A549 (cell line): ENCODE data around the gene PTPRA.

Experiments
- BHLHE40 ChIP-seq: IDR thresholded peaks from 2 replicates; pipeline ENCODE4 v1.6.1; 2012; ENCODE audit warnings: low read depth, low read length, inconsistent platforms
- CBX2 ChIP-seq: fragments of 200-600 bp; sonication (generic); IDR thresholded peaks from 2 replicates; pipeline ENCODE4 v1.6.1; 2016; ENCODE audit warnings: low read depth, mild to moderate bottlenecking, borderline replicate concordance
- CEBPB ChIP-seq, 2 experiments: fragments of >200 bp in 1 of 2; sonication (Bioruptor Twin) in 1 of 2; formaldehyde crosslinking in 1 of 2; IDR thresholded peaks; 2 replicates each; pipeline ENCODE4 v1.6.1; 2012 to 2016
- CTCF ChIP-seq: fragments of >200 bp; sonication (Bioruptor Twin); formaldehyde crosslinking; IDR thresholded peaks from 3 replicates; pipeline ENCODE4 v1.5.1; 2016
- EP300 ChIP-seq, 2 experiments: fragments of >200 bp; sonication (Bioruptor Twin); formaldehyde crosslinking; IDR thresholded peaks; 2 replicates in 1 of 2; 3 replicates in 1 of 2; pipeline ENCODE4 v1.6.1; 2016 to 2017
- GATA3 ChIP-seq: IDR thresholded peaks from 2 replicates; pipeline ENCODE4 v1.6.1; 2012; ENCODE audit warnings: borderline replicate concordance
- JUN ChIP-seq, 2 experiments: fragments of >200 bp; sonication (Bioruptor Twin); formaldehyde crosslinking; IDR thresholded peaks; 2 replicates in 1 of 2; 3 replicates in 1 of 2; pipeline ENCODE4 v1.6.1; 2016 to 2017
- MAX ChIP-seq: IDR thresholded peaks from 2 replicates; pipeline ENCODE4 v1.6.1; 2012
- NR3C1 ChIP-seq: fragments of >200 bp; sonication (Bioruptor Twin); formaldehyde crosslinking; IDR thresholded peaks from 3 replicates; pipeline ENCODE4 v1.6.1; 2017
- POLR2A ChIP-seq: IDR thresholded peaks from 2 replicates; pipeline ENCODE4 v1.6.1; 2012; ENCODE audit warnings: mild to moderate bottlenecking, low read length
- RCOR1 ChIP-seq: fragments of 150-350 bp; IDR thresholded peaks from 2 replicates; pipeline ENCODE4 v1.6.1; 2014; ENCODE audit warnings: antibody characterized with exemption, low read length, low read depth
- SREBF2 ChIP-seq: fragments of 450-650 bp; IDR thresholded peaks from 2 replicates; pipeline ENCODE4 v1.6.1; 2014; ENCODE audit warnings: mild to moderate bottlenecking, moderate library complexity
- USF2 ChIP-seq: fragments of 450-650 bp; IDR thresholded peaks from 2 replicates; pipeline ENCODE4 v1.6.1; 2014; ENCODE audit warnings: antibody characterized with exemption

GRCh38 chr20:2865630-2866029 lies 7.7 kb upstream of the PTPRA start:
- no peak for TF ChIP-seq JUN (IDR thresholded peaks at IDR 0.05)
- no peak for TF ChIP-seq POLR2A
- no peak for TF ChIP-seq CTCF
- no peak for TF ChIP-seq MAX
- no peak for TF ChIP-seq RCOR1
- TF ChIP-seq BHLHE40, result no peak
- no peak for TF ChIP-seq USF2
- TF ChIP-seq EP300 (IDR thresholded peaks at IDR 0.05), result no peak
- TF ChIP-seq CEBPB (IDR thresholded peaks at IDR 0.05), result no peak
- no peak for TF ChIP-seq NR3C1
- TF ChIP-seq GATA3, result no peak
- TF ChIP-seq SREBF2, result no peak
- TF ChIP-seq CBX2, result no peak
